UCSD-AML1 (cell line): Measurements from ENCODE around the gene B3GAT1.
"Not testable (repeated sequence)": the region's sequence is repeated elsewhere in the genome, so short reads cannot be mapped to it uniquely, and the experiment has no call there.

ENCODE experiments used
- DNase-seq: peaks from one replicate; lab custom pipeline; 2025; ENCODE audit not compliant: unreplicated experiment; lab: John Stamatoyannopoulos, UW

Gene B3GAT1

GRCh38 chr11:134358856-134359490 lies 53.1 kb downstream of the B3GAT1 start:
- no peak for DNase-seq

- DNase-seq: no peak
These were observed 53.7 kb downstream of the B3GAT1 start for GRCh38 chr11:134358165-134358855.

- DNase-seq: no peak
These were observed 54.5 kb downstream of the B3GAT1 start for GRCh38 chr11:134357545-134357839.

- no peak for DNase-seq
These were observed 55.1 kb downstream of the B3GAT1 start for GRCh38 chr11:134356656-134357544.

GRCh38 chr11:134355656-134356055 lies 56.4 kb downstream of the B3GAT1 start:
- DNase-seq: no peak

- DNase-seq: no peak
These were observed 56.9 kb downstream of the B3GAT1 start for GRCh38 chr11:134355136-134355535.

- DNase-seq: no peak
These were observed 59.9 kb downstream of the B3GAT1 start for GRCh38 chr11:134352111-134352510.

GRCh38 chr11:134350381-134350780 lies 61.7 kb downstream of the B3GAT1 start:
- DNase-seq: no peak

- DNase-seq: no peak
These were observed 62.2 kb downstream of the B3GAT1 start for GRCh38 chr11:134349802-134350355.

- no peak for DNase-seq
These were observed 62.8 kb downstream of the B3GAT1 start for GRCh38 chr11:134349109-134349801.

- DNase-seq: no peak
These were observed 64.6 kb downstream of the B3GAT1 start for GRCh38 chr11:134347441-134347840.

- DNase-seq: no peak
These were observed 65.1 kb downstream of the B3GAT1 start for GRCh38 chr11:134346976-134347350.

- DNase-seq: no peak
These were observed 65.7 kb downstream of the B3GAT1 start for GRCh38 chr11:134346101-134346975.

GRCh38 chr11:134345237-134345550 lies 66.8 kb downstream of the B3GAT1 start:
- DNase-seq: no peak

- DNase-seq: not testable (repeated sequence)
These were observed 67.4 kb downstream of the B3GAT1 start for GRCh38 chr11:134344497-134345236.

GRCh38 chr11:134343646-134344045 lies 68.4 kb downstream of the B3GAT1 start:
- DNase-seq: no peak

- DNase-seq: no peak
These were observed 69.3 kb downstream of the B3GAT1 start for GRCh38 chr11:134342572-134343340.

GRCh38 chr11:134341805-134342571 lies 70.1 kb downstream of the B3GAT1 start:
- no peak for DNase-seq
